ENCODE measurements around the gene SLITRK3. TPM values are rescaled to one million over a fixed set of nuclear protein-coding genes. Genes with fewer than 3 reads are reported as not detected.

SLITRK3 gene
- total RNA-seq, 1 experiment from 2014 or later: 0.48 TPM

DNA sequence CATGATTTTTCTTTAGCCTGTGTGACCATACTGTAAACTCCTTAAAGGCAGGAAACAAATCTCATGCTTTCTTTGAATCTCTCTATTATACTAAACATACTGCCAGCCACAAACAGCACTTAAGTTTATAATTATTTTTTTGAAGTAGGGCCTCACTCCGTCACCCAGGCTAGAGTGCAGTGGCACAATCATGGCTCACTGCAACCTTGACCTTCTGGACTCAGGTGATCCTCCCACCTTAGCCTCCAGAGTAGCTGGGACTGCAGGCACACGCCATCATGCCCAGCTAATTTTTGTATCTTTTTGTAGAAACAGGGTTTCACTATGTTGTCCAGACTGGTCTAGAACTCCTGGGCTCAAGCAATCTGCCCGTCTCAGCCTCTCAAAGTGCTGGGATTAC is 14.5 kb upstream of the SLITRK3 start:
- Histone ChIP-seq H3K4me1 (ENCODE audit: insufficient read depth, low read length) (no peaks in the 10 kb centered on the region), H3K9ac (ENCODE audit: extremely low read depth, insufficient read length, low read length) (no peak overlapping the region), H3T11ph (ENCODE audit: low read length) (no peak overlapping the region), H2AFZ (ENCODE audit: low read length) (no peak overlapping the region), H3K27me3 (ENCODE audit: insufficient read depth, low read length) (no peaks in the 10 kb centered on the region), H3K23ac (ENCODE audit: insufficient read length, low read depth, low read length) (no peak overlapping the region), H3K4ac (ENCODE audit: low read depth, low read length) (no peak overlapping the region), H3K4me2 (ENCODE audit: insufficient read depth, insufficient read length, low read length) (no peak overlapping the region), H3K23me2 (ENCODE audit: insufficient read length, low read depth, low read length, poor library complexity, severe bottlenecking) (no peaks in the 10 kb centered on the region), H2BK5ac (ENCODE audit: insufficient read length, low read length) (no peak overlapping the region), H2AK5ac (ENCODE audit: insufficient read length, low read length) (no peak overlapping the region), H4K20me1 (ENCODE audit: control insufficient read depth, insufficient read depth, insufficient read length) (no peaks in the 10 kb centered on the region), H2BK12ac (ENCODE audit: insufficient read length, low read depth, low read length) (no peak overlapping the region), H4K91ac (ENCODE audit: insufficient read length, low read depth, low read length) (no peak overlapping the region), H3K27ac (ENCODE audit: insufficient read length, low read depth, low read length) (no peak overlapping the region), H3K18ac (ENCODE audit: insufficient read length, low read depth, low read length) (no peak overlapping the region), H3K14ac (ENCODE audit: insufficient read depth, low read length) (no peak overlapping the region), H2BK15ac (ENCODE audit: low read depth, low read length) (no peak overlapping the region), H2BK120ac (ENCODE audit: low read depth, low read length, poor library complexity, severe bottlenecking) (no peak overlapping the region), H4K5ac (ENCODE audit: insufficient read length, low read depth, low read length) (no peak overlapping the region), H3K9me3 (ENCODE audit: control insufficient read depth, low read depth, low read length) (no peaks in the 10 kb centered on the region), H3K79me2 (ENCODE audit: insufficient read depth, low read length) (no peaks in the 10 kb centered on the region), H2BK20ac (ENCODE audit: low read depth, low read length, poor library complexity, severe bottlenecking) (no peak overlapping the region), H3K56ac (ENCODE audit: insufficient read length, low read depth, low read length) (no peak overlapping the region), H4K8ac (replicated peaks; ENCODE audit: insufficient read length, low read depth, low read length) (no peak overlapping the region), H3K79me1 (ENCODE audit: insufficient read depth, low read depth, low read length, poor library complexity, severe bottlenecking) (no peaks in the 10 kb centered on the region)
- Mint-ChIP-seq H3K4me3 (no peak overlapping the region), H3K27me3 (ENCODE audit: low read depth) (peaks cover 11% of the 10 kb centered on the region), H3K27ac (no peak overlapping the region), H3K4me1 (peaks cover 0 to 3% of the 10 kb centered on the region in 2 experiments; a peak in 3 of 4 replicates), H3K36me3 (ENCODE audit: insufficient read depth in 1 of 3, low read depth in 3 of 3) (no peaks in the 10 kb centered on the region), H3K9me3 (no peaks in the 10 kb centered on the region)
- TF ChIP-seq CTCF (conservative IDR thresholded peaks at IDR 0.05): no peak
- DNase-seq: no peak
- no CpG with 5 or more reads among the region's 3 CpGs for WGBS (ENCODE audit: extremely low coverage, insufficient read length, low lambda C conversion rate)

All from H9 (cell line).